BJ (cell line): ENCODE data around the gene NFIX. TPM values are rescaled to one million over a fixed set of nuclear protein-coding genes. Genes with fewer than 3 reads are reported as not detected.

Source experiments
- CTCF ChIA-PET: fragments of 350-600 bp; formaldehyde crosslinking; extraction: SDS; loops from one replicate; lab custom pipeline; 2021; ENCODE audit warnings: antibody characterized with exemption, inconsistent platforms; lab: Yijun Ruan, JAX
- POLR2A ChIA-PET: fragments of 300-600 bp; sonication (Branson Sonifier 250); formaldehyde crosslinking; extraction: SDS; loops from one replicate; lab custom pipeline; 2021; ENCODE audit warnings: antibody characterized with exemption; lab: Charles Lee
- DNase-seq: peaks from one replicate; pipeline ENCODE4 v3.0.0-alpha.2; 2011; ENCODE audit warnings: low read depth
- H3K27me3 ChIP-seq: 2 replicates; pipeline ENCODE4 v1.6.0; 2011; ENCODE audit warnings: low read length; ENCODE audit not compliant: control insufficient read depth, insufficient read depth
- H3K36me3 ChIP-seq: 2 replicates; pipeline ENCODE4 v1.5.1; 2011; ENCODE audit warnings: low read length; ENCODE audit not compliant: control insufficient read depth, insufficient read depth
- H3K4me3 ChIP-seq: 2 replicates; pipeline ENCODE4 v1.5.1; 2011; ENCODE audit warnings: low read depth, mild to moderate bottlenecking, control low read depth, low read length
- CTCF ChIP-seq: IDR thresholded peaks from 2 replicates; pipeline ENCODE4 v1.5.1; 2011; ENCODE audit warnings: low read depth, mild to moderate bottlenecking, control low read depth, inconsistent platforms, low read length, moderate library complexity; ENCODE audit not compliant: insufficient read depth
- polyA plus RNA-seq: library from polyadenylated mRNA; depleted of rRNA; stranded (reverse); fragments of >200 nt; gene quantifications from 2 replicates; pipeline ENCODE4 v1.2.3, GENCODE V29; 2011

Gene NFIX
- polyA plus RNA-seq, 1 experiment = 29.4 TPM

DNA sequence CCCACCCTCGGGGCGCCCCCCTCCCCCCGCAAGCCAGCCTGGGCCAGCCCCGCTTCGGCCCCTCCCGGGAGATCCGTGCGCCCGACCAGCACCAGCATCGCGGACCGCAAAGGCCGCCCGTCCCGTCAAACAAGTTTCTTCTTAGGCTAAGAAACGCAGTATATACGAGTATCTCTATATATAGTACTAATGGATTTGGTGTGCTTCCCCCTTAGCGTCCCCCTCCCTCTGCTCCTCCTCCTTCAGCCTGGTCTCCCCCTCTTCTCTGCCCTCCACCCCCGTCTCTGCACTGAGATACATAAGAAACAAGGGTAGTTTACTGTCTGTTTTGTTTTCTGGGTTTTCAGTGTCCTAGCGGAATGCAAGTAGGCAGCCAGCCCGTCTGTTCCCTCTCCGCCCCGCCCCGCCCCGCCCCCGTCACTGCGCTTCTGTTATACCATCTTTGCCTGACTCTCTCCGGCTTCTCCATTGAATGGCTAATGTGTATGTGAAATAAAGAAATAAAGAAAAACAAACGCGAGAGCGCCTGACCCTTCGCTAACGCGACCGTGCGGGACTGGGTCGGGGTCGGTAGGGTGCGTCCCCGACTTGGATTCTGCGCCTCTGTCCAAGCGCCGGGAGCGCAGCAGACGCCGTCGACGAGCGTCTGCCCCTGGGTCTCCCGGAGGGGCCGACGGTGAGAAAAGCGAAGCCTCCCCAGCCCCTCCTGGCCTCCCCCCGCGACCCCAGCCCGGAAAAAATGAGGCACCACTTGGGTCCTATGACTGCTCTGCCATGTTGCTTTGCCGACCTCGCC lies 103.2 kb downstream of the NFIX start:
- POLR2A ChIA-PET = no interaction called here
- Histone ChIP-seq H3K4me3 (peak overlapping the region; percentile 14; the same call in 1 of the 2 replicates), H3K27me3 (no peaks in the 10 kb centered on the region), H3K36me3 (peaks cover 9% of the 10 kb centered on the region)
- TF ChIP-seq CTCF = no peak
- CTCF ChIA-PET = no interaction called here
- no peak for DNase-seq

GRCh38 chr19:13099073-13099999 lies 104.1 kb downstream of the NFIX start:
- no peak for TF ChIP-seq CTCF
- CTCF ChIA-PET = interaction anchor here (0.6 to 3.5 kb wide), 7 partner anchors 37 to 163 kb away, joined by 3 to 15 read pairs (median 3); no protein-coding TSS in a partner anchor
- H3K36me3 ChIP-seq = peaks cover 8% of the 10 kb centered on the region
- POLR2A ChIA-PET = no interaction called here
- H3K27me3 ChIP-seq = no peaks in the 10 kb centered on the region
- no peak for DNase-seq
- H3K4me3 ChIP-seq = no peak overlapping the region

DNA sequence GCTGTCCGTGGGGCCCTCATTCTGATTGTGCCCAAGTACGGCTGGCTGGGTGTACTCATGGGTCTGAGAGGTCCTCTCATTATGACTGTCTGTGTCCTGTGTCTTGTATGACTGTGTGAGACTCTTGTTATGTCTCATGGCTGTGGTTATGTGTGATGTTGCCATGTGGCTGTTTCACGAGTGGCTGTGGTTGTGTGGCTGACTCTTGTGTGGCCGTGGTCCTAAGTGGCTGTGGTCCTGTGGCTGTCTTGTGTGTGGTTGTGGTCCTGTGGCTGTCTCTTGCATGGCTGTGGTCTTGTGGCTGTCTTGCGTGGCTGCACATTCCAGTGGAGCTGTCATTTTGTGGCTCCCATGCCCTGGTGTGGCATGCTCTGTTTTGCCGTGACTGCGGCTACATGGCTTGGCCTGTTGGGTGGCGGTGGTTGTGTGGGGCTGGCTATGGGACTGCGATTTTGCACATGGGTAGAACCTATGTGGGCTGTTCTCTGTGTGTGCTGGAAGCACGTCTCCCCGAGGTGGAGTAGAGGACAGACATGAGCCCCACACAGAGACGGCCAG lies 104.8 kb downstream of the NFIX start:
- no peak for TF ChIP-seq CTCF
- POLR2A ChIA-PET = no interaction called here
- DNase-seq = no peak
- no peak overlapping the region for H3K4me3 ChIP-seq
- CTCF ChIA-PET = interaction anchor here (0.6 to 3.5 kb wide), 7 partner anchors 38 to 164 kb away, joined by 3 to 15 read pairs (median 3); no protein-coding TSS in a partner anchor
- peaks cover 6% of the 10 kb centered on the region for H3K36me3 ChIP-seq
- H3K27me3 ChIP-seq = no peaks in the 10 kb centered on the region

DNA sequence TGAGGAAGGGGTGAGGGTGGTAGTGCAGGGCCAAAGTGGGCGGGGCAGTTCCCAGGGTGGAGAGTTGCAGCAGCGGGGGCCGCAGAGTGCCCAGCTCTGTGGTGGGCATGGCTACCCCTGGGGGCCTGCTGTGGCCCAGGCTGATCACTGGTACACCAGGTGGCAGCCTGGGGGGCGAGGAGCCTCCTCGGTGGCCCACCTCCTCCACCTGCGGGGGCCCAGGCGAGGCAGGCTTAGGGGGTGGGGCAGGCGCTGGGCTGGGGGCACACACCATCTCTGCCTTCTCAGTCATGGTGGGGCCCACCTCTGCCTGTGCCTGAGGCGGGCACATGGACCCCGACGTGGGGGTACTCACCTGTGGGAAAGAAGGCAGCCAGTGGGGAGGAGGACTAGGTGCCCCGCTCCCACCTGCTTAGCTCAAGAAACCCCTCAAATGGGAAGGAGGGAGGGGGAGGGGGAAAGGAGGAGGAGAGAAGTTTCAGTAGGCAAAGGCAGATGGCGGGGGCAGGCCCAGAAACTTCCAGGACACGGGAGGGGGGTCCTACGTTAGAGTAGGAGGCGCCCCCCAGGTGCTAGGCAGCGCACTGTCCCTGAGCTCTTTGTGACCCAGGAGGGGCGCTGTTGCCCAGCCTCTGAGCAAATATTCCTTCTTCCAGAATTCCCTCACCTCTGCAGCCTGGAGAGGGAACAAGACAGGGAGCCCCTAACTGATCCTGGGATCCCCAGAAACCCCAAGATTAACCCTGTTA lies 105.7 kb downstream of the NFIX start:
- no peak for DNase-seq
- ChIA-PET POLR2A (no interaction called here), CTCF (interaction anchor here (1.0 to 3.5 kb wide), 7 partner anchors 8 to 163 kb away, joined by 3 to 15 read pairs (median 4); no protein-coding TSS in a partner anchor)
- H3K27me3 ChIP-seq = no peaks in the 10 kb centered on the region
- TF ChIP-seq CTCF = peak; percentile 33
- H3K36me3 ChIP-seq = peaks cover 3% of the 10 kb centered on the region
- H3K4me3 ChIP-seq = no peak overlapping the region
